ENCODE measurements around the gene FBXO15.

The FBXO15 gene

GRCh38 chr18:74078257-74078656 is 69.4 kb downstream of the FBXO15 start:
- no peak for ATAC-seq
- no peak for TF ChIP-seq ARNTL (CRISPR knock-in tag; IDR thresholded peaks at IDR 0.05; ENCODE audit: borderline replicate concordance, low read depth)
- TF ChIP-seq PATZ1 (CRISPR knock-in tag; IDR thresholded peaks at IDR 0.05; ENCODE audit: borderline replicate concordance) = no peak
- TF ChIP-seq BACH2 (CRISPR knock-in tag; IDR thresholded peaks at IDR 0.05; ENCODE audit: borderline replicate concordance) = no peak
- no peak for TF ChIP-seq ZFP30 (CRISPR knock-in tag; IDR thresholded peaks at IDR 0.05)
- no peak for TF ChIP-seq ESRRG (CRISPR knock-in tag; IDR thresholded peaks at IDR 0.05)
- TF ChIP-seq GLIS3 (CRISPR knock-in tag; IDR thresholded peaks at IDR 0.05) = no peak

GRCh38 chr18:74074668-74075564 is 72.7 kb downstream of the FBXO15 start:
- no peak for ATAC-seq
- TF ChIP-seq TSHZ2 (CRISPR knock-in tag; IDR thresholded peaks at IDR 0.05) (no peak), ARNTL (CRISPR knock-in tag; IDR thresholded peaks at IDR 0.05; ENCODE audit: borderline replicate concordance, low read depth) (no peak)

GRCh38 chr18:74073957-74074667 is 73.5 kb downstream of the FBXO15 start:
- no peak for TF ChIP-seq ZNF70 (CRISPR knock-in tag; IDR thresholded peaks at IDR 0.05)
- TF ChIP-seq POU6F1 (CRISPR knock-in tag; IDR thresholded peaks at IDR 0.05; ENCODE audit: borderline replicate concordance, low read depth) = no peak
- no peak for TF ChIP-seq OSR1 (CRISPR knock-in tag; IDR thresholded peaks at IDR 0.05)
- no peak for TF ChIP-seq ZFP30 (CRISPR knock-in tag; IDR thresholded peaks at IDR 0.05)
- TF ChIP-seq TSHZ2 (CRISPR knock-in tag; IDR thresholded peaks at IDR 0.05) = no peak
- no peak for TF ChIP-seq ESRRG (CRISPR knock-in tag; IDR thresholded peaks at IDR 0.05)
- no peak for ATAC-seq

- ATAC-seq = no peak
- TF ChIP-seq GLIS3 (CRISPR knock-in tag; IDR thresholded peaks at IDR 0.05) = no peak
- no peak for TF ChIP-seq ZNF70 (CRISPR knock-in tag; IDR thresholded peaks at IDR 0.05)
- TF ChIP-seq ZNF565 (CRISPR knock-in tag; conservative IDR thresholded peaks at IDR 0.05; ENCODE audit: low read depth) = no peak
- TF ChIP-seq SNAI2 (CRISPR knock-in tag; IDR thresholded peaks at IDR 0.05) = no peak
- no peak for TF ChIP-seq OSR1 (CRISPR knock-in tag; IDR thresholded peaks at IDR 0.05)
- no peak for TF ChIP-seq ZFP30 (CRISPR knock-in tag; IDR thresholded peaks at IDR 0.05)
- no peak for TF ChIP-seq ARNTL (CRISPR knock-in tag; IDR thresholded peaks at IDR 0.05; ENCODE audit: borderline replicate concordance, low read depth)
- no peak for TF ChIP-seq ZC3H10 (CRISPR knock-in tag; IDR thresholded peaks at IDR 0.05)
These were observed 78.2 kb downstream of the FBXO15 start for GRCh38 chr18:74069178-74070050.

All from SK-N-SH treated with all-trans-retinoic acid at 6 μM for 48 hours (cell line).